NCI-H1105 treated with DMSO at 0.1 percent for 48 hours (cell line): ENCODE measurements around the gene VENTX.

Experiments
- DNase-seq: peaks from one replicate; lab custom pipeline; 2025; lab: John Stamatoyannopoulos, UW

The VENTX gene

GRCh38 chr10:133202778-133203651 is 34.6 kb upstream of the VENTX start:
- DNase-seq = no peak

- DNase-seq = no peak
Observed at GRCh38 chr10:133203652-133204195, 33.9 kb upstream of the VENTX start.

GRCh38 chr10:133204226-133205015 is 33.2 kb upstream of the VENTX start:
- DNase-seq = no peak

GRCh38 chr10:133205146-133205545 is 32.5 kb upstream of the VENTX start:
- DNase-seq = no peak

- DNase-seq = no peak
Observed at GRCh38 chr10:133206356-133207040, 31.2 kb upstream of the VENTX start.

GRCh38 chr10:133207041-133207600 is 30.5 kb upstream of the VENTX start:
- no peak for DNase-seq

- no peak for DNase-seq
Observed at GRCh38 chr10:133207627-133208026, 30.0 kb upstream of the VENTX start.

- no peak for DNase-seq
Observed at GRCh38 chr10:133208466-133208865, 29.2 kb upstream of the VENTX start.

GRCh38 chr10:133209117-133209516 is 28.5 kb upstream of the VENTX start:
- DNase-seq = no peak

GRCh38 chr10:133209641-133210040 is 28.0 kb upstream of the VENTX start:
- no peak for DNase-seq

GRCh38 chr10:133210398-133211140 is 27.1 kb upstream of the VENTX start:
- no peak for DNase-seq

GRCh38 chr10:133211141-133211830 is 26.4 kb upstream of the VENTX start:
- no peak for DNase-seq

GRCh38 chr10:133211959-133212852 is 25.4 kb upstream of the VENTX start:
- no peak for DNase-seq

GRCh38 chr10:133212853-133213494 is 24.7 kb upstream of the VENTX start:
- DNase-seq = no peak

- no peak for DNase-seq
Observed at GRCh38 chr10:133213641-133214467, 23.8 kb upstream of the VENTX start.

- DNase-seq = no peak
Observed at GRCh38 chr10:133214468-133215410, 22.9 kb upstream of the VENTX start.

- DNase-seq = no peak
Observed at GRCh38 chr10:133215586-133215985, 22.1 kb upstream of the VENTX start.
